SK-N-SH (cell line): ENCODE measurements around the gene RCAN2. TPM values are rescaled to one million over a fixed set of nuclear protein-coding genes. Genes with fewer than 3 reads are reported as not detected.

ENCODE experiments used
- CTCF ChIA-PET: fragments of 300-600, 350-600 bp; formaldehyde crosslinking; extraction: SDS; loops from one replicate; lab custom pipeline; 2021; lab: Yijun Ruan, JAX
- POLR2A ChIA-PET: fragments of 350-600 bp; sonication (Branson Sonifier 250); formaldehyde crosslinking; extraction: SDS; loops from one replicate; lab custom pipeline; 2020; ENCODE audit warnings: antibody characterized with exemption, inconsistent platforms; lab: Yijun Ruan, JAX
- DNase-seq: peaks from one replicate; pipeline ENCODE4 v3.0.0; 2012
- H2AFZ ChIP-seq: fragments of 200-600 bp; sonication (generic); 2 replicates; pipeline ENCODE4 v1.8.1; 2016; ENCODE audit warnings: antibody characterized with exemption, mild to moderate bottlenecking, low read depth
- H3F3A ChIP-seq: fragments of 200-600 bp; sonication (generic); replicated peaks from 2 replicates; pipeline ENCODE3; 2016; ENCODE audit warnings: antibody characterized with exemption, mild to moderate bottlenecking; ENCODE audit not compliant: insufficient read depth
- H3K27ac ChIP-seq, 2 experiments: fragments of 200-500 bp in 1 of 2; fragments of 200-600 bp in 1 of 2; sonication (Bioruptor generic) in 1 of 2; sonication (generic), shearing (Covaris generic) in 1 of 2; 2 replicates each; pipeline versions ENCODE4 v1.5.1 to v1.6.1; 2014 to 2016; ENCODE audit warnings: low read depth in 2 of 2, inconsistent platforms in 1 of 2, low read length in 1 of 2, mild to moderate bottlenecking in 1 of 2, mixed read lengths in 1 of 2
- H3K27me3 ChIP-seq: fragments of 200-600 bp; sonication (generic), shearing (Covaris generic); 2 replicates; pipeline ENCODE4 v1.6.1; 2016; ENCODE audit warnings: mixed run types; ENCODE audit not compliant: insufficient read depth
- H3K36me3 ChIP-seq, 2 experiments: fragments of 200-500 bp in 1 of 2; fragments of 200-600 bp in 1 of 2; sonication (Bioruptor generic) in 1 of 2; sonication (generic) in 1 of 2; replicated peaks in 1 of 2; 2 replicates each; pipeline versions ENCODE3 to v1.5.1; 2014 to 2016; ENCODE audit warnings: low read length in 1 of 2, mild to moderate bottlenecking in 1 of 2; ENCODE audit not compliant: insufficient read depth in 2 of 2, control insufficient read depth in 1 of 2
- H3K4me1 ChIP-seq, 2 experiments: fragments of 200-500 bp in 1 of 2; fragments of 200-600 bp in 1 of 2; sonication (Bioruptor generic) in 1 of 2; sonication (generic), shearing (Covaris generic) in 1 of 2; 2 replicates each; pipeline versions ENCODE4 v1.5.1 to v1.6.1; 2014 to 2016; ENCODE audit warnings: low read depth in 1 of 2, low read length in 1 of 2, mixed run types in 1 of 2; ENCODE audit not compliant: insufficient read depth in 2 of 2, control insufficient read depth in 1 of 2
- H3K4me2 ChIP-seq: fragments of 200-600 bp; sonication (generic), shearing (Covaris generic); 2 replicates; pipeline ENCODE4 v1.6.1; 2017; ENCODE audit warnings: mixed run types
- H3K4me3 ChIP-seq, 2 experiments: fragments of 200-500 bp in 1 of 2; fragments of 200-600 bp in 1 of 2; sonication (Bioruptor generic) in 1 of 2; sonication (generic), shearing (Covaris generic) in 1 of 2; 2 replicates each; pipeline versions ENCODE4 v1.5.1 to v1.8.1; 2014 to 2016; ENCODE audit warnings: low read depth in 2 of 2, inconsistent platforms in 1 of 2, low read length in 1 of 2, mild to moderate bottlenecking in 1 of 2, mixed read lengths in 1 of 2, moderate library complexity in 1 of 2
- H3K79me2 ChIP-seq: fragments of 200-600 bp; sonication (generic); 2 replicates; pipeline ENCODE4 v1.8.1; 2017; ENCODE audit warnings: mild to moderate bottlenecking; ENCODE audit not compliant: insufficient read depth
- H3K9ac ChIP-seq: fragments of 200-600 bp; sonication (generic); 2 replicates; pipeline ENCODE4 v1.6.1; 2017; ENCODE audit warnings: mixed run types
- H3K9me2 ChIP-seq: fragments of 200-600 bp; sonication (generic); 2 replicates; pipeline ENCODE4 v1.6.1; 2017; ENCODE audit warnings: mixed run types
- H3K9me3 ChIP-seq: fragments of 200-600 bp; sonication (generic); 2 replicates; pipeline ENCODE4 v1.6.1; 2017; ENCODE audit warnings: mixed run types, mild to moderate bottlenecking, moderate library complexity
- H4K20me1 ChIP-seq: fragments of 200-600 bp; sonication (generic); 2 replicates; pipeline ENCODE4 v1.6.1; 2017; ENCODE audit warnings: mild to moderate bottlenecking, mixed run types; ENCODE audit not compliant: insufficient read depth
- CHD2 ChIP-seq: fragments of 150-350 bp; IDR thresholded peaks from 2 replicates; pipeline ENCODE4 v1.6.1; 2018; ENCODE audit warnings: low read length; ENCODE audit not compliant: partially characterized antibody
- EP300 ChIP-seq, 2 experiments: IDR thresholded peaks; 2 replicates each; pipeline versions ENCODE4 v1.4.0 to v1.6.1; 2012; ENCODE audit warnings: borderline replicate concordance in 1 of 2, low read depth in 1 of 2, low read length in 1 of 2
- FOSL2 ChIP-seq: IDR thresholded peaks from 2 replicates; pipeline ENCODE4 v1.4.0; 2012; ENCODE audit warnings: low read depth, mild to moderate bottlenecking, moderate library complexity, borderline replicate concordance
- FOXJ3 ChIP-seq: sonication (generic); formaldehyde crosslinking; IDR thresholded peaks from 2 replicates; pipeline ENCODE4 v1.5.1; 2020; ENCODE audit warnings: mild to moderate bottlenecking, missing genetic modification reagents
- GABPA ChIP-seq: IDR thresholded peaks from 2 replicates; pipeline ENCODE4 v1.4.0; 2012; ENCODE audit warnings: low read depth, mild to moderate bottlenecking
- GATA2 ChIP-seq: sonication (generic); formaldehyde crosslinking; IDR thresholded peaks from 2 replicates; pipeline ENCODE4 v1.5.0; 2020; ENCODE audit warnings: mild to moderate bottlenecking, missing genetic modification reagents
- JUND ChIP-seq: IDR thresholded peaks from 2 replicates; pipeline ENCODE4 v1.4.0; 2012
- MEF2A ChIP-seq: IDR thresholded peaks from 2 replicates; pipeline ENCODE4 v1.4.0; 2012; ENCODE audit warnings: low read depth, borderline replicate concordance
- MXI1 ChIP-seq: IDR thresholded peaks from 2 replicates; pipeline ENCODE4 v1.6.1; 2012; ENCODE audit warnings: mild to moderate bottlenecking, low read depth, low read length, improper control_type of control experiment
- NFIC ChIP-seq: IDR thresholded peaks from 2 replicates; pipeline ENCODE4 v1.4.0; 2012; ENCODE audit warnings: borderline replicate concordance
- POLR2AphosphoS5 ChIP-seq: IDR thresholded peaks from 2 replicates; pipeline ENCODE4 v1.6.1; 2012; ENCODE audit warnings: low read depth, low read length
- RFX5 ChIP-seq: IDR thresholded peaks from 2 replicates; pipeline ENCODE4 v1.6.1; 2012; ENCODE audit warnings: mild to moderate bottlenecking, improper control_type of control experiment, low read length
- RXRA ChIP-seq: IDR thresholded peaks from 2 replicates; pipeline ENCODE4 v1.4.0; 2012; ENCODE audit warnings: low read depth, mild to moderate bottlenecking, borderline replicate concordance
- SIN3A ChIP-seq: IDR thresholded peaks from 2 replicates; pipeline ENCODE4 v1.6.1; 2012; ENCODE audit warnings: low read depth, mild to moderate bottlenecking, low read length, moderate library complexity, borderline replicate concordance
- SMC3 ChIP-seq: IDR thresholded peaks from 2 replicates; pipeline ENCODE4 v1.6.1; 2012; ENCODE audit warnings: low read depth, low read length, improper control_type of control experiment
- TCF12 ChIP-seq: IDR thresholded peaks from 2 replicates; pipeline ENCODE4 v1.4.0; 2012
- TEAD4 ChIP-seq: IDR thresholded peaks from 2 replicates; pipeline ENCODE4 v1.4.0; 2012; ENCODE audit warnings: mild to moderate bottlenecking, borderline replicate concordance; ENCODE audit not compliant: insufficient read depth
- YY1 ChIP-seq: IDR thresholded peaks from 2 replicates; pipeline ENCODE4 v1.4.0; 2012; ENCODE audit warnings: low read depth, mild to moderate bottlenecking
- whole genome bisulfite sequencing: methylation state at CpG from one replicate; pipeline ENCODE4 v1.1.6; 2017; ENCODE audit warnings: low lambda C conversion rate; 5-methylcytosine and 5-hydroxymethylcytosine counted together
- polyA plus RNA-seq, 3 experiments: library from polyadenylated mRNA; depleted of rRNA; stranded (reverse); fragments of >200 nt; gene quantifications; 2 replicates each; pipeline ENCODE4 v1.2.3, GENCODE V29; 2012
- TF ChIP-seq, protein P1 (sequence below): IDR thresholded peaks from 2 replicates; pipeline ENCODE4 v1.4.0; 2012; ENCODE audit warnings: low read depth, borderline replicate concordance
- TF ChIP-seq, protein P2 (sequence below): IDR thresholded peaks from 2 replicates; pipeline ENCODE4 v1.4.0; 2012; ENCODE audit warnings: low read depth, borderline replicate concordance
- TF ChIP-seq, protein P3 (sequence below): fragments of 200-600 bp; sonication (generic); IDR thresholded peaks from 2 replicates; pipeline ENCODE4 v1.6.1; 2017; ENCODE audit warnings: antibody characterized with exemption, mild to moderate bottlenecking, moderate library complexity
- TF ChIP-seq, protein P4 (sequence below): IDR thresholded peaks from 2 replicates; pipeline ENCODE4 v1.6.1; 2012; ENCODE audit warnings: mild to moderate bottlenecking, low read depth, low read length, moderate library complexity

RCAN2 gene
- polyA plus RNA-seq, 1 of the 3 experiments (the other 2 are of a cell fraction) = not detected

DNA sequence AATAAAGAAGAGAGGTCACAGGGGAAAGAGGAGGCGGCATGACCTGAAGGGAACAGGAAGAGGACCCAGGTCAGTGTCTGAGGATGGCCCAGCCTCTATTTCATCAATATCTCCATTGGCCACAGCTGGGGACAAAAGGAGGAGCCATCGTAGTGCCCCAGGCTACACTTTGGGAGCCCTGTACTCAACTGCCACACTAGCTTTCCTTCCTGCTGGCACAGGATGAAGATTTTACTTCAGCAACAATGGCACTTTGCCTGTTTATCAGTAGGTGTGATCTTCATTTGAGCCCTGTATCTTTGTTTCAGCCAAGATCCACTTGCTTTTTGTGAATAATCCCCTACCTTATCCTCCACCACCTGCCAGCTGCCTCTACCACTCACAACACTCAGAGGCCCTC, 35.4 kb upstream of the RCAN2 start:
- 0% methylated on average over 2 of the region's 2 CpGs for WGBS
- Histone ChIP-seq H3K79me2 (no peaks in the 10 kb centered on the region), H3K4me2 (no peak overlapping the region), H4K20me1 (no peaks in the 10 kb centered on the region), H2AFZ (no peak overlapping the region), H3K9ac (no peak overlapping the region), H3K9me3 (no peaks in the 10 kb centered on the region), H3K9me2 (no peaks in the 10 kb centered on the region), H3K4me3 (no peak overlapping the region), H3F3A (no peaks in the 10 kb centered on the region), H3K4me1 (no peaks in the 10 kb centered on the region), H3K27me3 (no peaks in the 10 kb centered on the region), H3K27ac (no peak overlapping the region), H3K36me3 (no peaks in the 10 kb centered on the region)
- DNase-seq = no peak
- ChIA-PET POLR2A (no interaction called here), CTCF (no interaction called here)
- TF ChIP-seq NFIC (no peak), GATA2 (CRISPR knock-in tag) (no peak), SIN3A (no peak), TEAD4 (no peak), MXI1 (no peak), EP300 (IDR thresholded peaks at IDR 0.05; ENCODE audit: borderline replicate concordance in 1 of 2, low read depth in 1 of 2, low read length in 1 of 2) (no peak), JUND (no peak)
- TF ChIP-seq, protein P1, sequence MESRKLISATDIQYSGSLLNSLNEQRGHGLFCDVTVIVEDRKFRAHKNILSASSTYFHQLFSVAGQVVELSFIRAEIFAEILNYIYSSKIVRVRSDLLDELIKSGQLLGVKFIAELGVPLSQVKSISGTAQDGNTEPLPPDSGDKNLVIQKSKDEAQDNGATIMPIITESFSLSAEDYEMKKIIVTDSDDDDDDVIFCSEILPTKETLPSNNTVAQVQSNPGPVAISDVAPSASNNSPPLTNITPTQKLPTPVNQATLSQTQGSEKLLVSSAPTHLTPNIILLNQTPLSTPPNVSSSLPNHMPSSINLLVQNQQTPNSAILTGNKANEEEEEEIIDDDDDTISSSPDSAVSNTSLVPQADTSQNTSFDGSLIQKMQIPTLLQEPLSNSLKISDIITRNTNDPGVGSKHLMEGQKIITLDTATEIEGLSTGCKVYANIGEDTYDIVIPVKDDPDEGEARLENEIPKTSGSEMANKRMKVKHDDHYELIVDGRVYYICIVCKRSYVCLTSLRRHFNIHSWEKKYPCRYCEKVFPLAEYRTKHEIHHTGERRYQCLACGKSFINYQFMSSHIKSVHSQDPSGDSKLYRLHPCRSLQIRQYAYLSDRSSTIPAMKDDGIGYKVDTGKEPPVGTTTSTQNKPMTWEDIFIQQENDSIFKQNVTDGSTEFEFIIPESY = no peak
- TF ChIP-seq, protein P2, sequence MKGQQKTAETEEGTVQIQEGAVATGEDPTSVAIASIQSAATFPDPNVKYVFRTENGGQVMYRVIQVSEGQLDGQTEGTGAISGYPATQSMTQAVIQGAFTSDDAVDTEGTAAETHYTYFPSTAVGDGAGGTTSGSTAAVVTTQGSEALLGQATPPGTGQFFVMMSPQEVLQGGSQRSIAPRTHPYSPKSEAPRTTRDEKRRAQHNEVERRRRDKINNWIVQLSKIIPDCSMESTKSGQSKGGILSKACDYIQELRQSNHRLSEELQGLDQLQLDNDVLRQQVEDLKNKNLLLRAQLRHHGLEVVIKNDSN = no peak

DNA sequence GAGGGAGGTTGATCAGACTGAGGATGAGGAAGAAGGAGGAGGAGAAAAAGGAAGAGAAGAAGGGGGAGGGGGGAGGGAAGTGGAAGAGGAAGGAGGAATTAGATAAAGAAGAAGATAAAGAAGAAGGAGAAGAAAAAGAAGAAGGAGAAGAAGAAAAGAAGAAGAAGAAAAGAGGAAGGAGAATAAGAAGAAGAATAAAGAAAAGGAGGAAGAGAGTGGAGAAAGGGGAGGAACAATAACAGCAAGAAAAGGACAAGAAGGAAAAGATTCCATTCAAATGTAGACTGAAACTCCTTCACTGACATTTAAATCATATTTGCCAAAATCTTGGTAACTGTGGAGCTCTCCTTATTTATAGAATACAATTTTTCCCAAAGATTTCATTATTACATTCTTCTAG, 34.3 kb upstream of the RCAN2 start:
- no peaks in the 10 kb centered on the region for H3K4me1 ChIP-seq
- no peak overlapping the region for H2AFZ ChIP-seq
- CTCF ChIA-PET = no interaction called here
- TF ChIP-seq FOXJ3 (CRISPR knock-in tag) (no peak), YY1 (no peak), SMC3 (no peak), SIN3A (no peak), TCF12 (no peak), TEAD4 (no peak), RXRA (no peak), CHD2 (no peak), RFX5 (no peak), FOSL2 (no peak), POLR2AphosphoS5 (no peak), MEF2A (no peak), GABPA (no peak)
- TF ChIP-seq, protein P3, sequence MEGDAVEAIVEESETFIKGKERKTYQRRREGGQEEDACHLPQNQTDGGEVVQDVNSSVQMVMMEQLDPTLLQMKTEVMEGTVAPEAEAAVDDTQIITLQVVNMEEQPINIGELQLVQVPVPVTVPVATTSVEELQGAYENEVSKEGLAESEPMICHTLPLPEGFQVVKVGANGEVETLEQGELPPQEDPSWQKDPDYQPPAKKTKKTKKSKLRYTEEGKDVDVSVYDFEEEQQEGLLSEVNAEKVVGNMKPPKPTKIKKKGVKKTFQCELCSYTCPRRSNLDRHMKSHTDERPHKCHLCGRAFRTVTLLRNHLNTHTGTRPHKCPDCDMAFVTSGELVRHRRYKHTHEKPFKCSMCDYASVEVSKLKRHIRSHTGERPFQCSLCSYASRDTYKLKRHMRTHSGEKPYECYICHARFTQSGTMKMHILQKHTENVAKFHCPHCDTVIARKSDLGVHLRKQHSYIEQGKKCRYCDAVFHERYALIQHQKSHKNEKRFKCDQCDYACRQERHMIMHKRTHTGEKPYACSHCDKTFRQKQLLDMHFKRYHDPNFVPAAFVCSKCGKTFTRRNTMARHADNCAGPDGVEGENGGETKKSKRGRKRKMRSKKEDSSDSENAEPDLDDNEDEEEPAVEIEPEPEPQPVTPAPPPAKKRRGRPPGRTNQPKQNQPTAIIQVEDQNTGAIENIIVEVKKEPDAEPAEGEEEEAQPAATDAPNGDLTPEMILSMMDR = no peak
- TF ChIP-seq, protein P4, sequence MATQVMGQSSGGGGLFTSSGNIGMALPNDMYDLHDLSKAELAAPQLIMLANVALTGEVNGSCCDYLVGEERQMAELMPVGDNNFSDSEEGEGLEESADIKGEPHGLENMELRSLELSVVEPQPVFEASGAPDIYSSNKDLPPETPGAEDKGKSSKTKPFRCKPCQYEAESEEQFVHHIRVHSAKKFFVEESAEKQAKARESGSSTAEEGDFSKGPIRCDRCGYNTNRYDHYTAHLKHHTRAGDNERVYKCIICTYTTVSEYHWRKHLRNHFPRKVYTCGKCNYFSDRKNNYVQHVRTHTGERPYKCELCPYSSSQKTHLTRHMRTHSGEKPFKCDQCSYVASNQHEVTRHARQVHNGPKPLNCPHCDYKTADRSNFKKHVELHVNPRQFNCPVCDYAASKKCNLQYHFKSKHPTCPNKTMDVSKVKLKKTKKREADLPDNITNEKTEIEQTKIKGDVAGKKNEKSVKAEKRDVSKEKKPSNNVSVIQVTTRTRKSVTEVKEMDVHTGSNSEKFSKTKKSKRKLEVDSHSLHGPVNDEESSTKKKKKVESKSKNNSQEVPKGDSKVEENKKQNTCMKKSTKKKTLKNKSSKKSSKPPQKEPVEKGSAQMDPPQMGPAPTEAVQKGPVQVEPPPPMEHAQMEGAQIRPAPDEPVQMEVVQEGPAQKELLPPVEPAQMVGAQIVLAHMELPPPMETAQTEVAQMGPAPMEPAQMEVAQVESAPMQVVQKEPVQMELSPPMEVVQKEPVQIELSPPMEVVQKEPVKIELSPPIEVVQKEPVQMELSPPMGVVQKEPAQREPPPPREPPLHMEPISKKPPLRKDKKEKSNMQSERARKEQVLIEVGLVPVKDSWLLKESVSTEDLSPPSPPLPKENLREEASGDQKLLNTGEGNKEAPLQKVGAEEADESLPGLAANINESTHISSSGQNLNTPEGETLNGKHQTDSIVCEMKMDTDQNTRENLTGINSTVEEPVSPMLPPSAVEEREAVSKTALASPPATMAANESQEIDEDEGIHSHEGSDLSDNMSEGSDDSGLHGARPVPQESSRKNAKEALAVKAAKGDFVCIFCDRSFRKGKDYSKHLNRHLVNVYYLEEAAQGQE = no peak

More for the DNA sequence above, 34.3 kb upstream of the RCAN2 start:
- POLR2A ChIA-PET = no interaction called here
- Histone ChIP-seq H3K9ac (no peak overlapping the region), H3K27me3 (no peaks in the 10 kb centered on the region), H3K9me3 (no peaks in the 10 kb centered on the region), H3K36me3 (no peaks in the 10 kb centered on the region), H3K4me2 (no peak overlapping the region), H3K27ac (no peak overlapping the region), H3K9me2 (no peaks in the 10 kb centered on the region), H4K20me1 (no peaks in the 10 kb centered on the region), H3K79me2 (no peaks in the 10 kb centered on the region), H3F3A (no peaks in the 10 kb centered on the region), H3K4me3 (no peak overlapping the region)
- no peak for DNase-seq
